Hematopoietic multipotent progenitor cell (in vitro differentiated cells): ENCODE measurements around the gene ZXDC. TPM values are rescaled to one million over a fixed set of nuclear protein-coding genes. Genes with fewer than 3 reads are reported as not detected.
A peak's percentile ranks its signal among the peaks of the same experiment; 100 is the strongest.

Experiments
- DNase-seq, 3 donors: peaks; one replicate each; pipeline ENCODE4 v3.0.0-alpha.2; 2011 to 2015; ENCODE audit warnings: low read depth in 2 of 3, low spot score in 2 of 3
- total RNA-seq: library from RNA; depleted of rRNA; stranded (reverse); fragments of >200 nt; gene quantifications from one replicate; pipeline ENCODE4 v1.2.3, GENCODE V29; 2012

The ZXDC gene
- total RNA-seq, 1 donor: 82.7 TPM

DNA sequence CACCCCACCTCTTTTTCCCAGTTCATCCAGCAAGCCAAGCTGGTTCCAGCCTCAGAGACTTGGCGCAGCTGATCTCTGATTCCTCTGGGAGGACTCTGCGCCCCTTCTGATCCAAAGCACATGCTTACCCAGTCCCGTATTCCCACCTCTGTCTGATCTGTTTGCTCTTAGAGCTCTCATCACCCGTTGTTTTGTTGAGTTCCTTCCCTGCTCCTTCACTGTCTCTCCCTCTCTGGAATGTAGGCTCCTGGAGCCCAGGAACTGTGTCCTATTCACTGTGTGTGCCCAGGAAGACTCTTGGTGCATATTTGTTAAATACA is 1.3 kb upstream of the ZXDC start:
- DNase-seq: no peak

DNA sequence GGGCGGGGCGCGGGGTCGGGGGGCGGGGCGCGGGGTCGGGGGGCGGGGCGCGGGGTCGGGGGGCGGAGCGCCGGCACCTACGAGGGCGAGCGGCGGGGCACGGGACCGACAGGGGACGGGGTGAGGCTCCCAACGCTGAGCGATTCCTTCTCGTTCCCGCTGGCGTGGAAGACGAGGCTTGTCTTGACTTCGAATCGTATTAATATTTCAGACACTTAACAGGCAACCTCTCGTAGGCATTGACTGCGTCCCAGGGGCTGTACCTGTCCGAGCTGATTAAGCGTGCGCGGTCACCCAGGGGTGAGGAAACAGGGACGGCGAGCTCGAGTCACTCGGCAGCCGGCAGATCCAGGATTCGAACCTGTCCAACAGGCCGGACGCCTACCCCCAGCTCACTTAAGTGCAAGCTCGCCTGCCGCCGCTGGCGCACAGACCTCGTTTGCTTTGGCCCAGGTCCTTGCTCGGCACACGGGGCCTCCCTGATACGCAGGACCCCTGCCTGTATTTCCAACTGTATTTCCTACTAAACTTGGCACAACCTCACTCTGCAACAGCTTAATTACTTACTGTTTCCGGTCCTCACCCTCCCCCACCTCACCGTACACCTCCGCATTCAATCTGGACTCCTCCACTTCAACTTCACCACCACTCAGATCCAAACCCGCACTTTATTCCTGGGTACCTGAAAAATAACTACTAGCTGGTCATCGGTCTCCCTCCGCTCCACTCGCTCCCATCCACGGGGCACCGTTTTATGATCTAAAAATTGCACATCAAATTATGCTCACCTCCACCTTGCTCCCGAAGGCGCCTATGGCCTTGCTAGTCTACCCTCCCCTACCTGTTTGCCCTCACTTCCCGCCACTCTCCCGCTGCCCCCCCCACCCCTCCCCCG is 722 bp upstream of the ZXDC start:
- peak in 2 of 3 donors; percentile 49 to 65 for DNase-seq

DNA sequence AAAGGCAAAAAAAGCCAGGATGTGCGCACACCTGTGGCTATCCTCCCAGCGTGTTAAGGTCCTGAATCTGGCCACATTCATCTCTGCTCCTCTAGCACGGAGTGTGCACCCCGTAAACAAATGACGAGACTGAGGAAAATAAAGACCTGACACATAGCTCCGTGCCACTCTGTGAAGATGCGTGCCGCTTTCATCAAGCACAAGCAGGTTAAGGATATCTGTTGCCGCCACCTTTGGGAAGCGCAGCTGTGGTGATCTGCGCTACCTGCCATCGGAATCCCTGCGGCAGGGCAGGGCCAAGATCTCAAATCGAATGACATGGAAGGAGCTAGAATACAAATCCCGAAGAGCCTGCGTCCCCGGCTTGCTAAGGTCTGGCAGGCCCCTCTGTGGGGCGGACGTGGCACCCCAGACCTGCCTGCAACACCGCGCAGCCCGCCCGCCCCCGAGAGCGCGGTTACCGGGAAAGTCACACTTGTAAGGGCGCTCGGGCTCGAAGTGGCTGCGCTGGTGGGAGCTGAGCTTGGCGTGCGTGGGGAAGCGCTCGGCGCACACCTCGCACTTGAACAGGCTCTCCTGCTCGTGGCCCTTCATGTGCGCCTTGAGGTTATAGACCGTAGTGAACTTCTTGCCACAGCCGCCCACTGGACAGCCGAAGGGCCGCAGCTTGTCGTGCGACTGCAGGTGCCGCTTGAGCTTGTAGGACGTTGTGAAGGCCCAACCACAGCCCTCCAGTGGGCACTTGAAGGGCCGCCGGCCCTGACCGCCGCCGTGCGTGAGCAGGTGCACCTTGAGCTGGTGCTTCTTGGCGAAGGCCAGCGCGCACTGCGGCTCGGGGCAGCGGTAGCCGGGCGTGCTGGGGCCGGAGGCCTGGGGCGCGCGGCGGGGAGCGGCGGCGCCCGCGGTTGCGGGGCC is 936 bp downstream of the ZXDC start:
- DNase-seq: peak in 2 of 3 donors; percentile 41 to 49

DNA sequence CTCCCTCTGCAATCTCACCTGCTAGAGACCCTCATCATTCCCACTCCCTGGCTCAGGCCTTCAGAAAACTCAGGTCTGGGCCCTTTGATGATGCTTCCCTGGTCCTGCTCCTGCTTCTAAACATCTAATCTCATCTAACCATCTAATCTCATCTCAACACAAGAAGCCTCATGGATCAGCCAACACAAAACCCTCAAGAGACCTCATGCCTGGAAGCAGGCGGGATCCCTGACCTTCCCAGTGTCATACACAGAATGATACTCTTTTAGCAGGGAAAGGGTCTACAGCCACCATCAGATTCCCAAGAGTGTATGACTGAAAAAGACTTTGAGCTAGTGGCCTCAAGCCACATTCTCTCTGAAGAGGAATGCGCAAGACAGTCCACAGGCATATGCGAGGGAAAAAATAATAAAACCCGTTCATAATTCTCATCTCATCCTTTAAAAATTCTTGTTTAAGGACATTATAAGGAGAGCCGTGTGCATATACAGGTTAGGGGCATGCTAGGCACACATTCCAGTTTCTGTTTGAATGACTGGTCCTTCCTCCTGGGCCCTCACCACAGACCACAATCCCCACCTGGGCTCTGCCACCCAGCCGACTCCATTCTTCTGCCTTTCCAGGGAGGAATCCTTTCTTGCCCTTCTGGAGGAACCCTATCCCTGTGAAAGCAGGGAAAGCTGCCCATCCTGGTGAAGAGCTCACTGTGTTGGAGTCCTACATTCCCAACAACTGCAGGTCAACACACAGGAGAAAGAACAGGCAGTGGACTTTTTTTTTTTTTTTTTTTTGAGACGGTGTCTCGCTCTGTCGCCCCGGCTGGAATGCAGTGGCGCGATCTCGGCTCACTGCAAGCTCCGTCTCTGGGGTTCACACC is 2.2 kb downstream of the ZXDC start:
- DNase-seq: peak in 2 of 3 donors; percentile 19 to 26

DNA sequence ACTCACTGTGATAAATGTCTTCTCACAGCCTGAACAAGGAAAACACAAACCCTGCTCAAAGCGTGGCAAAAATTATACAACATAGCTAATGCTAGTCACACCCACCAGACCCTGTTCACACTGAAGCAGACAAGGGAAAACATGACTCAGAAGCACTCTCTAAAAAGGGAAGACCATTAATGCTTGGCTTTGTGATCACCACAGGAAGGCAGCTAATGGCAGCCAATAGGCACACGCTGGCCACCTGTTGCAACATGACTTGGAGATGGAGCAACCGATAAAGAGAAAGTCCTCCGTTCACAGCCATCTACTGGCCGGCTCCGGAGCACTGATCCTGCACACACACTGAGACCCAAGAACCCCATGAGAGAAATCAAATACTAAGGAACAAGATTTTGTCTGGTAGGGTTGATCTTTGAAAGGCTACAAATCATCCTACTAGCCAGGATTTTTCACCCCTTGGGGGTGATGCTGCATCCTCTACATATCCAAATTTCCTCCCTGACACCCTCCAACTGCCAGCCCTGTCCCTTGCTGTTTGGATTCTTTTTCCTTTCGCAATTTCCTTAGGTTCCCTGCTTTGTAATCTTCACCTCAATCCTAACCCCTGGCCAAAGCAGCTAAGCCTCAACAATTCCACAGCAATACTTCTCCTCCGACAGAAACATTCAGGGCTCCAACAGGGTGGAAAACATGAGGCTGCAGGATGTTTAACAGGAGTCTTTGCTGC is 3.2 kb downstream of the ZXDC start:
- DNase-seq: peak in 2 of 3 donors; percentile 78 to 89

DNA sequence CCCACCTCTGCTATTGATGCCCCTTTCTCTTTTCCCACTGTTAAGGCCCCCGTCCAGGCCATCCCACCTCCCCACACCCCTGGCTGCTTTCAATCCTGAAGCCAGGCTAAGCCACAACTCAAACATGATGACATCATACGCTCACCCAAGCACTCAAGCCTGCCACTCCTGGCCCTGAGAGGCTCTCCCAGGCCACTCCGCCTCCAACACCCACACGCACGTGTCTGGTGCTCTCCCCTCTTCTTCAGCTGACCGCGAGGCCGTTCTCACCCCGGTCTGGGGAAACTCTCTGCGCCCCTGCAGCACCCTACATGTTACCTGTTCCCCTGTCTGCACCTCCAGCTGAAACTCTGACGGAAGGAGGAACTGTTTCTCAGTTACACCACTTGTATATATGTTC is 6.2 kb downstream of the ZXDC start:
- DNase-seq: no peak

DNA sequence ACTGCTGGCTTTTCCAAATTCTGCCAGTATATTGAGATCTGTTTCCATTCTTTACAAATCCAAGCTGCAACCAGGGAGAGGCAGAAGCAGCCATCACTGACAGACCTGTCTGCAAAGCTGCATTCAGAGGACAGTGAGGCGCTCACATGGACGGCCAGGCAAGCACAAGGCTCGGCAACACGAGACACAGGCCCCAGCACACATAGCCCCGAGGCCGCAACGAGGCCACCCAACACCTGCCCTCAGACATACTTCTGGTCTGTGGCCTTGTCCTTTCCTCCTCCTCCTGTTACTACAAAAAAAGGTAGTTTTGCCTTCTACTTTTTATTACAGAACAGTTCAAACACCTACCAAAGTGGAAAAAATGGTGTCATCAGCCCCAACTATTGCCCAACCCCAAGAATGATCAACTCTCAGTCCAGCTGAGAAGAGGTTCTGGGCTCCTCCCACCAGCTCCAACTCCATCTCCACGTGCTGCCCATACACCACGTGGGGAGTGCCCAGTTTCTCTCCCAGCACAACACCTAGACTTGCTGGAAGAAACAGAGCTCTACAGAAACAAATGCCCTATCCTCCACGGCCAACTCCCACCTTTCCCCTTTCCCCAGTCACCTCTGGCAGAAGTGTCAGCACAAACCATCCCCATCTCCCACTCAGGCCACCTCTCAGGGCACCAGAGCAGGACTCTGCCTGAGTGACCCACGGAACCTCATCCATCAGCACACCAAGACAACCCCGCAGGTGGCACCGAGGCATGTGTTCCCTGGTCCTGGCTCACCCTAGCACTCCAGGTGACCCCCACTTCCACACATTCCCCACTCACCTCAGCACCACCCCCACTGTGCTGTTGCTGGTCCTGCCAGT is 7.4 kb downstream of the ZXDC start:
- DNase-seq: no peak

DNA sequence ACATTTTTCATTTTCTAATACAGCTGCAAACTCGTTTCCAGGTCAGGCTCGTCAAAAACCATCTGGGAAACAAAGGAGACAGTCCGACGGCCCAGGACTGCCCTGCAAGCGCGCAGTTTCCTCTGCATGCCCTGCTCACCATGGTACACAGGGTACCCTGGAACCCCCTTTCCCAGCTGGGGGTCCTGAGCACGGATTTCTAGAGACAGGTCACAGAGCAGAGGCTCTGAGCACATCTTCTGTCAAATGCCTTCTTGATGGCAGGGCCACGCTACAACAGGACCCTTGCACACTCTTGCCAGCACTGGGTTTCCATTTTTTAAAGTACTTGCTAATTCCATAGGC is 8.1 kb downstream of the ZXDC start:
- no peak for DNase-seq

DNA sequence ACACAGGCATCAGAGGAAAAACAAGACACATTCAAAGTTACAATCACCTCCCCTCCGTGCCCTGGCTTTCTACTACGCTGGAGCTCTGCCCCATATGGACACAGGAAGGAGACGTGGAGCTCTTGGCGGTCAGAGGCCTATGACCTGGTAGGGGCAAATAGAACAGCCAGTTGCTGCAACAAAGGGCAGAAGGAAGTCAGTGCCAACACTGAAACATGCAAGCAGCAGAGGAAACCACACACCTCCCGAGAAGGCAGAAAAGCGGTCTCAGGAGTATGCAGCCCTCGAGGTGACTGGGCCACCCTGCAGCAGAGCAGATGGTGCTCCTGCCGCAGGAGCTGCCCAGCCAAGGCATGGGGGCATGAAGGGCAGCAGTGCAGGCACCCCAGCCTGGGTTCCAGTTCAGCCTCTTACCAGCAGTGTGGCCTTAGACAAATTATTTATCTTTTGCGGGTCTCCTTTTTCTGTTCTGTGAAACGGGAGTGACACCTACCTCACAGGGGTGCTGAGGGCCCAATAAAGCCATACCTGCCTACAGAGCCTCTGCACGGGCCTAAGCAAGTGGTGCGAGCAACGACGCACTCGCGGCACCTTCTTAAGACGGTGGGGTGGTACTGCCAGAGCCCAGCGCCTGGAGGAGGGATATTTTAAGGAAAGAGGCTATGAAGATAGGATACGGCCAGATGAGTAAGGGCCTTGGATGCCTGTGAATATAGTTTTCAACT is 8.6 kb downstream of the ZXDC start:
- no peak for DNase-seq

DNA sequence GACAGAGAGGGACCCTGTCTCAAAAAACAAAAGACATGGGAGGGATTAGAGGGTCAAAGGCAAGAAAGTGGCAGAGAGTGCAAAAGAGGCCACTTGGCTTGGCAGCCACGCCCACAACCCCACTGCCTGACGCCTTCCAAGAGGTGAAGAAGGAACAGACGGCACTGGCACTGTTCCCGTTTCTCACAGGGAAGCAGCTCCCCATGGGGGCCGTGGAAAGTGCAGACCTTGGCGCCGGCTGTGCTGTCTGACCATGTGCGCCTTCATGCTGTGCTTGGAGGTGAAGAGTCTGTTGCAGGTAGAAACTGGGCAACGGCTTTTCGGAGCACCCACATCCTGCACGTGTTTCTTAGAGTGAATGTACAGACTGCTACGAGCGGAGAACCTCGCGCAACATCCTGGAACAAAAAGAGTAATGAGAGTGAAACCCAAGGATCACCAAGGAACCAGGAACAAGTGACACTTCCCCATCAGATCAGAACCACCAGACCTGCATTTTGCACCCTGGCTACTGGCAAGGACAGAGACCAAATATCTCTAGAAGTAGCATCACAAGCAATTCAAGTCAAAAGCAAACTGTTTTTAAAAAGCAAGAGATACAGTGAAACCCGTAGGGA is 9.7 kb downstream of the ZXDC start:
- DNase-seq: no peak

DNA sequence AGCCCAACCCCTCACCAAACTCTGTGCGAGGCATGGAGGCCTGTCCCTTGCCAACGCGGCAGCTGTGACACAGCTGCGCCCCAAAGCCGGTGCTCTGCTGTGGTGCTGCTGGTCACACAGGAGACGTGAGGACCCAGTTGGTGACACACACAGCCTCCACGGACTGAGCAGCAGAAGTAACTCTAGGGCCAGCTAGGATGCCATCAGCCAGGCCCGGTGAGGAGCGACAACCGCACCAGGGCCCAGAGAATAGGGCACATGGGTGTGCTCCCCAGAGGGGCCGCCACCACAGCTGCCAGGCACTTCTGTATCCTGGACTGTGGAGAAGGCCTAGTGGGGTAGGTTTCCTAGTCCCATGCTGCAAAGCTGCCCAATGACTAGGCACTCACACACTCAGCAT is 10.7 kb downstream of the ZXDC start:
- DNase-seq: no peak

DNA sequence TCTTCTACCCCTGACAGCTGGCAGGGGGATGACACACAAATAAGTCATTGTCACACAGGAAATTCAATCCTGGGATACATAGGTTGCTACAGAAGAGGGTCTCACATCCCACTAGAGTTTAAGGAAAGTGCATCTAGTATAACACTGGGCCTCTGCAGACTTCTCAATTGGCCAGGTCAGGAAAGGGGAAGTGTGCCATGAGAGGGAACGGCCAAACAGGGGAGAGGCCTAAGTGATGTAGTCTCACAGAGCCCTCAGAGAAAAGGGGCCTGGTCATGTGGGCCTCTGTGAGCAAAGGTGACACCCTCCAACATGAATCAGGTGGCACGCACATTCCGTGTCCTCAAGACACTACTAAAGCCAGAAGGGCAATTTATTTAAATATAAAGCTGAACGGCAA is 11.2 kb downstream of the ZXDC start:
- no peak for DNase-seq

DNA sequence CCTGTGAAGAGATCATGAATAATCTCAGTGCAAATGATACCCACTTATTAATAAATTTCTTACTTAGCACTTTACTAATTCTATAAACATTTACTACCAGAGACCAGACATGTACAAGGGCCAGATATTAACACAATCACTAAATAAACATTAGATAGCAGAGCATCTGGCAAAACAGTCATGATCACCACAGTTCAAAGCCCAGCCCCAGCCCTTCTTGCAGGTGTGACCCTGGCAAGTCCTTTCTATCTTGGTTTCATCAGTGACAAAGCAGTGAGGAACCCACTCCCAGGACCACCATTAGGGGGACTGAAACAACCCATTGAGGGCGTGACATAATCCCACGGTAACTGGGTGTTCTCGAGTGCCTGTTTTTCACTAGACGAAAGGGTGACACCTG is 11.6 kb downstream of the ZXDC start:
- DNase-seq: no peak

DNA sequence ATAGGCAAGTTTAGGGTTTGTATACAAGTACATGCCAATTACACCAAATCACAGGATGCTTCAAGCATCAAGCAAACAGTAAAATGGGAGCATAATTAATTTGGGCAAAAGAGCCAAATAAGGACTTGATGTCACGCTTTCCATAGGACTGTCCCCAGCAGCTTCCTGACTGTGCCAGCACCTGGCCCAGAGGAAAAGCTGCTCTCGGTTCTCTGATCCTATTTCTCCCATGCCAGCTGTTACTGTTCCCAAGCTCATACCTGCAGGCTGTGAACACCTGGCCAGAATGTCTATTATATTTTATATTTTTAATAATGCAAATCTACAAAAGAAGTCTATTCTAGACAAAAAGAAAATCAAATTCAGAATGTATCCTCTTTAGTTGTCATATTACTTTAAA is 12.2 kb downstream of the ZXDC start:
- DNase-seq: no peak

DNA sequence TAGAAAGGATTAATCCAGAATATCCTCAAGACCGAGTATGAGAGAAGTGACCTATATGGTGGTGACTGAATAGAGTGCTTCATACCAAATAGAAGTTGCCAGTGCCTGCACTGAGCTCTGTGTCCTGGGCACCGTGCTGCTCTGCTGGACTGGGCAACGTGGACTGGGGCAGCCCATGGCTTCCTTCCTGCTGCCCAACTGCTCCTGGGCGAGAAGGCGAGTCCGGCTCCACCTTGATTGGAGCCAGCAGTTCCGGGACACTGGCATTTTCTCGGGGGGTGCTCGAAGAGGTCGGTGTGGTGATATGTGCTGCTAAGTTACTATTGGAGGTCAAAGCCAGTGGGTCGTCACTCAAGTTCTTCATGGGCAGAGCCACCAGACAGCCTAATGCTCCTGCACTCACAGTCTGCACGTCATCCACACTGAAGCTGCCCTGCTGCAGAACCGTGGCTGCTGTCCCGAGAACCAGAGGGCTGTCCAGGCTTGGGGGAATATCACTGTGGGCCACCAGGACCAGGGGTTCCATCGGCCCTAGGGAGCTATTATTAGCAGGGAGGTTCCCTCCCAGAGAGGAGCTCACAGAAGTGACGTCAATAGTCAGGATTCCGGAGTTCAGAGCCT is 14.1 kb downstream of the ZXDC start:
- no peak for DNase-seq

DNA sequence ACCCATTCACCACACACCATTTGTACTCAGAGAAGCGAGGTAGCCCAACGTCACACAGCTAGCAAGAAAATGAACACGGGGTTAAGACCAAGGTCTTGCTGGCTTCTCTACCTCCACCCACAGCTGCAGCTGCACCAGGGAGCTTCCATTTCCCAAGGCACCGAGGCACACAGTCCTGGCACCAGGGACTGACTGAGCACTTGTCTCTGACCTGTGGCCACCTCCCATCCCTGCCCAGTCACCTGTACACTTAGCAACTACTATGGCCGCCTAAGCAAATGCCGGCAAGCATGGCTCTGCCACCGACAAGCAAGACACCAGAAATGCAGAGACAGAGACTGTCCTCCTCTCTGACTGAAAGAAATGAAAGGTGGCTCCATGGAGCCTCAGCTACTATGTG is 15.3 kb downstream of the ZXDC start:
- no peak for DNase-seq

DNA sequence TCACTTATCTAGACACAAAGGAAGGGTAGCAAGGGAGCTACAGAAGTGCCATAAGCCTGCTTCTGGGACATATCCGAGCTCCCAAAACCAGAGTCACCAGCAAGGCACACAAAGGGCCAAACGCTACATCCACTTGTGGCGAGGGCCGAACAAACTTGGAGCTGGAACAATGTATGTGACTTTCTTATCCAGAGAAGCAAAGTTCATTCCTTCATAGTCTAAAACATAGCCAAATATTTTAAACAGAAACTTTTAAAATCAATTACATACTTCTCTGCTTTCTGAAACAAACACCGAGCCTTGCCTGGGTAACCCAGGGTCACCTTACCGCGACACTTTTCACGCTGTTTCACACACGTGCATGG is 15.9 kb downstream of the ZXDC start:
- no peak for DNase-seq
